ENCODE data around the gene STAB1. TPM values are rescaled to one million over a fixed set of nuclear protein-coding genes. Genes with fewer than 3 reads are reported as not detected.
A peak's percentile ranks its signal among the peaks of the same experiment; 100 is the strongest.

The STAB1 gene
- total RNA-seq, 4 donors from 2014 or later, result 10.3 to 27.2 (median 23.3) TPM

- Histone ChIP-seq H3K9me3 (no peaks in the 10 kb centered on the region), H3K4me3 (no peak overlapping the region), H3K36me3 (peaks cover 0 to 36% of the 10 kb centered on the region in 2 donors), H3K27me3 (no peaks in the 10 kb centered on the region), H3K27ac (peak overlapping the region in 1 of 4 donors; percentile 94), H3K4me1 (peaks cover 22 to 28% of the 10 kb centered on the region in 2 donors)
- intact Hi-C loops (cut with DNase I; ENCODE audit: low total_unique reads), result loop anchor here (10.0 kb wide), 2 partner anchors 173 to 387 kb away; partner anchors contain the start of gene GLYCTK
- ATAC-seq, result no peak
- TF ChIP-seq POLR2A (IDR thresholded peaks at IDR 0.05) (no peak), CTCF (IDR thresholded peaks at IDR 0.05 in 4 of 5, conservative IDR thresholded peaks at IDR 0.05 in 1 of 5) (no peak)
- in situ Hi-C loops (cut with MboI; ENCODE audit: low sequenced_read_pairs in 4 of 4), result no loop called here
- no peak for DNase-seq
These were observed 36.9 kb upstream of the STAB1 start for GRCh38 chr3:52458031-52458760.

GRCh38 chr3:52458770-52459545 is 36.2 kb upstream of the STAB1 start:
- intact Hi-C loops (cut with DNase I; ENCODE audit: low total_unique reads) (loop anchor here (10.0 kb wide), 2 partner anchors 174 to 386 kb away; partner anchors contain the start of gene GLYCTK), in situ Hi-C loops (cut with MboI; ENCODE audit: low sequenced_read_pairs in 4 of 4) (no loop called here)

GRCh38 chr3:52461874-52462273 is 33.3 kb upstream of the STAB1 start:
- TF ChIP-seq CTCF (IDR thresholded peaks at IDR 0.05 in 4 of 5, conservative IDR thresholded peaks at IDR 0.05 in 1 of 5) (no peak), POLR2A (IDR thresholded peaks at IDR 0.05) (no peak)
- intact Hi-C loops (cut with DNase I; ENCODE audit: low total_unique reads), result no loop called here
- no peaks in the 10 kb centered on the region for H3K27me3 ChIP-seq
- H3K27ac ChIP-seq, result peak overlapping the region in 2 of 4 donors; percentile 22 to 42
- DNase-seq (no peak), ATAC-seq (no peak)
- peaks cover 0 to 6% of the 10 kb centered on the region in 2 donors for H3K4me1 ChIP-seq
- peaks cover 0 to 43% of the 10 kb centered on the region in 2 donors for H3K36me3 ChIP-seq
- no peak overlapping the region for H3K4me3 ChIP-seq
- in situ Hi-C loops (cut with MboI; ENCODE audit: low sequenced_read_pairs in 4 of 4), result loop anchor here in 1 of 4 donors (10.0 kb wide), 1 partner anchor 83 kb away; no protein-coding TSS in a partner anchor
- H3K9me3 ChIP-seq, result no peaks in the 10 kb centered on the region

More at GRCh38 chr3:52458770-52459545, 36.2 kb upstream of the STAB1 start:
- no peaks in the 10 kb centered on the region for H3K27me3 ChIP-seq
- DNase-seq (no peak), ATAC-seq (no peak)
- H3K4me3 ChIP-seq, result no peak overlapping the region
- H3K36me3 ChIP-seq, result peaks cover 0 to 36% of the 10 kb centered on the region in 2 donors
- peak overlapping the region in 1 of 4 donors; percentile 31 for H3K27ac ChIP-seq
- H3K9me3 ChIP-seq, result no peaks in the 10 kb centered on the region
- peaks cover 19 to 24% of the 10 kb centered on the region in 2 donors for H3K4me1 ChIP-seq
- no peak for TF ChIP-seq CTCF (IDR thresholded peaks at IDR 0.05 in 4 of 5, conservative IDR thresholded peaks at IDR 0.05 in 1 of 5)
- no peak for TF ChIP-seq POLR2A (IDR thresholded peaks at IDR 0.05)

- Histone ChIP-seq H3K4me3 (no peak overlapping the region), H3K27ac (no peak overlapping the region), H3K36me3 (peaks cover 0 to 35% of the 10 kb centered on the region in 2 donors), H3K9me3 (no peaks in the 10 kb centered on the region), H3K27me3 (no peaks in the 10 kb centered on the region), H3K4me1 (peaks cover 7 to 11% of the 10 kb centered on the region in 2 donors)
- DNase-seq, result no peak
- intact Hi-C loops (cut with DNase I; ENCODE audit: low total_unique reads), result no loop called here
- TF ChIP-seq CTCF (IDR thresholded peaks at IDR 0.05 in 4 of 5, conservative IDR thresholded peaks at IDR 0.05 in 1 of 5) (no peak), POLR2A (IDR thresholded peaks at IDR 0.05) (no peak)
- ATAC-seq, result no peak
- in situ Hi-C loops (cut with MboI; ENCODE audit: low sequenced_read_pairs in 4 of 4), result loop anchor here in 1 of 4 donors (10.0 kb wide), 1 partner anchor 81 kb away; no protein-coding TSS in a partner anchor
These were observed 31.7 kb upstream of the STAB1 start for GRCh38 chr3:52463416-52463815.

Measured in gastrocnemius medialis (tissue), 4 donors.